HG02981 (cell line): ENCODE measurements around the gene S100P.
"Not testable (repeated sequence)": the region's sequence is repeated elsewhere in the genome, so short reads cannot be mapped to it uniquely, and the experiment has no call there.

Experiments
- ATAC-seq: cut with Tn5 transposase; IDR thresholded peaks from one replicate; pipeline ENCODE4 v1.9.1; 2021; ENCODE audit warnings: mild to moderate bottlenecking, moderate library complexity; ENCODE audit not compliant: unreplicated experiment

Gene S100P

GRCh38 chr4:6693231-6694176 is at the start of gene S100P:
Gene S100P, plus strand, starts transcription at chr4:6693878. Its CDS starts 55 bp downstream, at chr4:6693933.
- no peak for ATAC-seq

- no peak for ATAC-seq
Measured at GRCh38 chr4:6644792-6645530, 48.7 kb upstream of the S100P start.

GRCh38 chr4:6647169-6647568 is 46.5 kb upstream of the S100P start:
- ATAC-seq, result no peak

- ATAC-seq, result no peak
Measured at GRCh38 chr4:6647582-6648230, 46.0 kb upstream of the S100P start.

GRCh38 chr4:6649216-6649615 is 44.5 kb upstream of the S100P start:
- no peak for ATAC-seq

GRCh38 chr4:6654211-6654610 is 39.5 kb upstream of the S100P start:
- not testable (repeated sequence) for ATAC-seq

- ATAC-seq, result not testable (repeated sequence)
Measured at GRCh38 chr4:6655291-6655690, 38.4 kb upstream of the S100P start.

- no peak for ATAC-seq
Measured at GRCh38 chr4:6655924-6656323, 37.8 kb upstream of the S100P start.

GRCh38 chr4:6657242-6658208 is 36.2 kb upstream of the S100P start:
- ATAC-seq, result no peak

GRCh38 chr4:6658209-6658595 is 35.5 kb upstream of the S100P start:
- ATAC-seq, result no peak

- no peak for ATAC-seq
Measured at GRCh38 chr4:6658597-6659075, 35.0 kb upstream of the S100P start.

- ATAC-seq, result no peak
Measured at GRCh38 chr4:6659897-6660296, 33.8 kb upstream of the S100P start.

- no peak for ATAC-seq
Measured at GRCh38 chr4:6660430-6660829, 33.2 kb upstream of the S100P start.

GRCh38 chr4:6662591-6662990 is 31.1 kb upstream of the S100P start:
- no peak for ATAC-seq

- no peak for ATAC-seq
Measured at GRCh38 chr4:6663596-6664393, 29.9 kb upstream of the S100P start.

- ATAC-seq, result no peak
Measured at GRCh38 chr4:6665320-6665654, 28.4 kb upstream of the S100P start.

GRCh38 chr4:6668391-6668790 is 25.3 kb upstream of the S100P start:
- no peak for ATAC-seq

- no peak for ATAC-seq
Measured at GRCh38 chr4:6671648-6672047, 22.0 kb upstream of the S100P start.

- ATAC-seq, result no peak
Measured at GRCh38 chr4:6672131-6672530, 21.5 kb upstream of the S100P start.
